H9 (cell line): Measurements from ENCODE around the gene AMOTL1. TPM values are rescaled to one million over a fixed set of nuclear protein-coding genes. Genes with fewer than 3 reads are reported as not detected.

Experiments used
- DNase-seq: peaks from one replicate; pipeline ENCODE4 v3.0.0-alpha.2; 2017
- H2AFZ ChIP-seq: one replicate; pipeline ENCODE4 v1.6.1; 2013; ENCODE audit warnings: mild to moderate bottlenecking, low read length, control low read depth, moderate library complexity
- H2AK5ac ChIP-seq: 2 replicates; pipeline ENCODE4 v1.6.1; 2013; ENCODE audit warnings: low read length, control low read depth, mixed read lengths; ENCODE audit not compliant: insufficient read length
- H2BK120ac ChIP-seq: one replicate; pipeline ENCODE4 v1.6.1; 2013; ENCODE audit warnings: low read depth, mild to moderate bottlenecking, low read length, control low read depth, inconsistent platforms; ENCODE audit not compliant: poor library complexity, severe bottlenecking
- H2BK12ac ChIP-seq: 2 replicates; pipeline ENCODE4 v1.6.1; 2013; ENCODE audit warnings: low read length, control low read depth, mixed read lengths, low read depth; ENCODE audit not compliant: insufficient read length
- H2BK15ac ChIP-seq: 2 replicates; pipeline ENCODE4 v1.6.1; 2013; ENCODE audit warnings: low read depth, low read length, control low read depth
- H2BK20ac ChIP-seq: one replicate; pipeline ENCODE4 v1.6.1; 2013; ENCODE audit warnings: low read depth, mild to moderate bottlenecking, low read length, control low read depth, inconsistent platforms; ENCODE audit not compliant: poor library complexity, severe bottlenecking
- H2BK5ac ChIP-seq: 2 replicates; pipeline ENCODE4 v1.6.1; 2013; ENCODE audit warnings: low read length, control low read depth, mixed read lengths; ENCODE audit not compliant: insufficient read length
- H3K14ac ChIP-seq: 2 replicates; pipeline ENCODE4 v1.6.1; 2013; ENCODE audit warnings: low read length, control low read depth; ENCODE audit not compliant: insufficient read depth
- H3K18ac ChIP-seq: 2 replicates; pipeline ENCODE4 v1.6.1; 2013; ENCODE audit warnings: low read depth, mild to moderate bottlenecking, mixed read lengths, low read length, control low read depth; ENCODE audit not compliant: insufficient read length
- H3K23ac ChIP-seq: 2 replicates; pipeline ENCODE4 v1.6.1; 2013; ENCODE audit warnings: low read length, control low read depth, mixed read lengths, low read depth; ENCODE audit not compliant: insufficient read length
- H3K23me2 ChIP-seq: 2 replicates; pipeline ENCODE4 v1.6.1; 2013; ENCODE audit warnings: low read depth, mild to moderate bottlenecking, mixed read lengths, low read length, control low read depth; ENCODE audit not compliant: insufficient read length, poor library complexity, severe bottlenecking
- H3K27ac ChIP-seq: 2 replicates; pipeline ENCODE4 v1.5.1; 2013; ENCODE audit warnings: low read length, control low read depth, mixed read lengths, low read depth; ENCODE audit not compliant: insufficient read length
- H3K27me3 ChIP-seq: 2 replicates; pipeline ENCODE4 v1.6.1; 2013; ENCODE audit warnings: low read length, control low read depth, inconsistent platforms; ENCODE audit not compliant: insufficient read depth
- H3K4ac ChIP-seq: 2 replicates; pipeline ENCODE4 v1.6.1; 2013; ENCODE audit warnings: low read depth, mild to moderate bottlenecking, control low read depth, inconsistent platforms, low read length, moderate library complexity
- H3K4me1 ChIP-seq: 2 replicates; pipeline ENCODE4 v1.6.1; 2013; ENCODE audit warnings: low read length, control low read depth, inconsistent platforms; ENCODE audit not compliant: insufficient read depth
- H3K4me2 ChIP-seq: 2 replicates; pipeline ENCODE4 v1.6.1; 2013; ENCODE audit warnings: low read length, control low read depth, mixed read lengths; ENCODE audit not compliant: insufficient read length, insufficient read depth
- H3K56ac ChIP-seq: 2 replicates; pipeline ENCODE4 v1.6.1; 2013; ENCODE audit warnings: low read depth, mild to moderate bottlenecking, mixed read lengths, low read length, control low read depth; ENCODE audit not compliant: insufficient read length
- H3K79me1 ChIP-seq: 2 replicates; pipeline ENCODE4 v1.6.1; 2013; ENCODE audit warnings: low read depth, mild to moderate bottlenecking, moderate library complexity, low read length, control low read depth, inconsistent platforms; ENCODE audit not compliant: insufficient read depth, poor library complexity, severe bottlenecking
- H3K79me2 ChIP-seq: 2 replicates; pipeline ENCODE4 v1.6.1; 2013; ENCODE audit warnings: low read length, control low read depth, inconsistent platforms; ENCODE audit not compliant: insufficient read depth
- H3K9ac ChIP-seq: 2 replicates; pipeline ENCODE4 v1.6.1; 2013; ENCODE audit warnings: low read length, control low read depth, mixed read lengths; ENCODE audit not compliant: insufficient read length; ENCODE audit errors: extremely low read depth
- H3K9me3 ChIP-seq: one replicate; pipeline ENCODE4 v1.6.1; 2013; ENCODE audit warnings: low read depth, low read length, inconsistent platforms; ENCODE audit not compliant: control insufficient read depth
- H3T11ph ChIP-seq: one replicate; pipeline ENCODE4 v1.6.1; 2013; ENCODE audit warnings: mild to moderate bottlenecking, low read length, control low read depth, inconsistent platforms
- H4K20me1 ChIP-seq: one replicate; pipeline ENCODE4 v1.6.1; 2013; ENCODE audit not compliant: control insufficient read depth, insufficient read length, insufficient read depth
- H4K5ac ChIP-seq: 2 replicates; pipeline ENCODE4 v1.6.1; 2013; ENCODE audit warnings: low read depth, mild to moderate bottlenecking, mixed read lengths, low read length, control low read depth; ENCODE audit not compliant: insufficient read length
- H4K8ac ChIP-seq: replicated peaks from 2 replicates; pipeline ENCODE4 v1.6.1; 2013; ENCODE audit warnings: low read length, control low read depth, mixed read lengths, low read depth; ENCODE audit not compliant: insufficient read length
- H4K91ac ChIP-seq: 2 replicates; pipeline ENCODE4 v1.6.1; 2013; ENCODE audit warnings: low read depth, mild to moderate bottlenecking, moderate library complexity, mixed read lengths, low read length, control low read depth; ENCODE audit not compliant: insufficient read length
- H3K27ac Mint-ChIP-seq, 3 experiments: 2 replicates in 2 of 3; 3 replicates in 1 of 3; pipeline ENCODE4 v1.8.0; 2020 to 2021; ENCODE audit warnings: mixed read lengths in 3 of 3, mild to moderate bottlenecking in 1 of 3, moderate library complexity in 1 of 3
- H3K27me3 Mint-ChIP-seq: 2 replicates; pipeline ENCODE4 v1.8.0; 2021; ENCODE audit warnings: low read depth, mild to moderate bottlenecking, moderate library complexity, mixed read lengths
- H3K36me3 Mint-ChIP-seq, 3 experiments: 2 replicates in 2 of 3; 3 replicates in 1 of 3; pipeline ENCODE4 v1.8.0; 2020 to 2021; ENCODE audit warnings: low read depth in 3 of 3, mixed read lengths in 3 of 3; ENCODE audit not compliant: insufficient read depth in 1 of 3
- H3K4me1 Mint-ChIP-seq, 2 experiments: 2 replicates each; pipeline ENCODE4 v1.8.0; 2020; ENCODE audit warnings: mixed read lengths in 2 of 2
- H3K4me3 Mint-ChIP-seq, 2 experiments: 2 replicates in 1 of 2; 3 replicates in 1 of 2; pipeline ENCODE4 v1.8.0; 2020 to 2021; ENCODE audit warnings: mild to moderate bottlenecking in 2 of 2, mixed read lengths in 2 of 2, moderate library complexity in 1 of 2
- H3K9me3 Mint-ChIP-seq, 2 experiments: 2 replicates in 1 of 2; 3 replicates in 1 of 2; pipeline ENCODE4 v1.8.0; 2020; ENCODE audit warnings: mild to moderate bottlenecking in 2 of 2, mixed read lengths in 2 of 2, moderate library complexity in 1 of 2
- WGBS: extraction: QIAGEN DNeasy Blood & Tissue Kit; methylation state at CpG from one replicate; pipeline ENCODE4 v1.1.7; 2013; ENCODE audit warnings: missing lambda C conversion rate, low lambda C conversion rate, mixed read lengths; ENCODE audit not compliant: insufficient read length; ENCODE audit errors: extremely low coverage; 5-methylcytosine and 5-hydroxymethylcytosine counted together
- total RNA-seq: library from RNA; stranded (reverse); gene quantifications from 2 replicates; pipeline ENCODE4 v1.2.1, GENCODE V29; 2021
- TF ChIP-seq, protein P1 (sequence below): fragments of 200-600 bp; sonication (generic); conservative IDR thresholded peaks from 3 replicates; pipeline ENCODE4 v1.8.0; 2021; ENCODE audit warnings: antibody characterized with exemption, mild to moderate bottlenecking

AMOTL1 gene
- total RNA-seq, 1 experiment from 2014 or later = 18.5 TPM

DNA sequence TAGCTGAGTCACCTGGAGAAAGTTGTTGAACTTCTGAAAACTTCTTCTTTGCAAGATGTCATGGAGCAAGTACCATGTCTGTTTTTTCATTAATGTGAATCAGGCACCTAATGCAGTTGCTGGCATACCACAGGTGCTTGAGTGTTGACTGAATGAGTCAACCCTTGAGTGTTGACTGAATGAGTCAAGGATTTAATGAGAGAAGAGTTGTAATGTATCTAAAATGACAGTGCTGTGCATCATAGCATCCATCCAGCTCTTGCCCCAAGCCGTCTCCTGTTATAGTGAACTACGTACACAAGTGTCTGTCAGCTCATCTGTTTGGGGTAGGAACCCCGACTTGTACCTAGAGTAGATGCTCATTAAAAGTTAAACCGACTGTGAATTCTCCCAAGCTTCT is 112.1 kb downstream of the AMOTL1 start:
- TF ChIP-seq, protein P1, sequence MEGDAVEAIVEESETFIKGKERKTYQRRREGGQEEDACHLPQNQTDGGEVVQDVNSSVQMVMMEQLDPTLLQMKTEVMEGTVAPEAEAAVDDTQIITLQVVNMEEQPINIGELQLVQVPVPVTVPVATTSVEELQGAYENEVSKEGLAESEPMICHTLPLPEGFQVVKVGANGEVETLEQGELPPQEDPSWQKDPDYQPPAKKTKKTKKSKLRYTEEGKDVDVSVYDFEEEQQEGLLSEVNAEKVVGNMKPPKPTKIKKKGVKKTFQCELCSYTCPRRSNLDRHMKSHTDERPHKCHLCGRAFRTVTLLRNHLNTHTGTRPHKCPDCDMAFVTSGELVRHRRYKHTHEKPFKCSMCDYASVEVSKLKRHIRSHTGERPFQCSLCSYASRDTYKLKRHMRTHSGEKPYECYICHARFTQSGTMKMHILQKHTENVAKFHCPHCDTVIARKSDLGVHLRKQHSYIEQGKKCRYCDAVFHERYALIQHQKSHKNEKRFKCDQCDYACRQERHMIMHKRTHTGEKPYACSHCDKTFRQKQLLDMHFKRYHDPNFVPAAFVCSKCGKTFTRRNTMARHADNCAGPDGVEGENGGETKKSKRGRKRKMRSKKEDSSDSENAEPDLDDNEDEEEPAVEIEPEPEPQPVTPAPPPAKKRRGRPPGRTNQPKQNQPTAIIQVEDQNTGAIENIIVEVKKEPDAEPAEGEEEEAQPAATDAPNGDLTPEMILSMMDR = no peak

More for the DNA sequence above, 112.1 kb downstream of the AMOTL1 start:
- Histone ChIP-seq H2BK12ac (no peak overlapping the region), H3T11ph (no peak overlapping the region), H3K4me2 (no peak overlapping the region), H3K4me1 (no peaks in the 10 kb centered on the region), H4K91ac (no peak overlapping the region), H2BK120ac (no peak overlapping the region), H3K79me2 (no peaks in the 10 kb centered on the region), H2AFZ (no peak overlapping the region), H4K8ac (no peak overlapping the region), H3K14ac (no peak overlapping the region), H2BK20ac (no peak overlapping the region), H2BK15ac (no peak overlapping the region), H3K18ac (no peak overlapping the region), H3K23ac (no peak overlapping the region), H3K27ac (no peak overlapping the region), H2AK5ac (no peak overlapping the region), H3K23me2 (no peaks in the 10 kb centered on the region), H3K9ac (no peak overlapping the region), H3K27me3 (no peaks in the 10 kb centered on the region), H3K9me3 (no peaks in the 10 kb centered on the region), H3K4ac (no peak overlapping the region), H3K56ac (no peak overlapping the region), H2BK5ac (no peak overlapping the region), H4K20me1 (no peaks in the 10 kb centered on the region), H3K79me1 (no peaks in the 10 kb centered on the region), H4K5ac (no peak overlapping the region)
- Mint-ChIP-seq H3K9me3 (no peaks in the 10 kb centered on the region), H3K36me3 (peaks cover 20 to 30% (median 27%) of the 10 kb centered on the region in 3 experiments; a peak in 6 of 7 replicates), H3K4me3 (no peak overlapping the region), H3K27ac (no peak overlapping the region), H3K27me3 (no peaks in the 10 kb centered on the region), H3K4me1 (peaks cover 20 to 25% of the 10 kb centered on the region in 2 experiments)
- WGBS = no CpG with 5 or more reads among the region's 4 CpGs
- DNase-seq = no peak
